ENCODE results near the gene XRRA1. TPM values are rescaled to one million over a fixed set of nuclear protein-coding genes. Genes with fewer than 3 reads are reported as not detected.
"Not testable (repeated sequence)": the region's sequence is repeated elsewhere in the genome, so short reads cannot be mapped to it uniquely, and the experiment has no call there.

Gene XRRA1
- total and polyA plus RNA-seq, 2 of the 13 experiments (the other 11 are each of a cell fraction or from before 2014, with no cell fraction given) = 7.6 to 10.5 TPM

DNA sequence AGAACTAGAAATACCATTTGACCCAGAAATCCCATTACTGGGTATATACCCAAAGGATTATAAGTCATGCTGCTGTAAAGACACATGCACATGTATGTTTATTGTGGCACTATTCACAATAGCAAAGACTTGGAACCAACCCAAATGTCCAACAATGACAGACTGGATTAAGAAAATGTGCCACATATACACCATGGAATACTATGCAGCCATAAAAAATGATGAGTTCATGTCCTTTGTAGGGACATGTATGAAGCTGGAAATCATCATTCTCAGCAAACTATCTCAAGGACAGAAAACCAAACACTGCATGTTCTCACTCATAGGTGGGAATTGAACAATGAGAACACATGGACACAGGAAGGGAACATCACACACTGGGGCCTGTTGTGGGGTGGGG is 55.9 kb downstream of the XRRA1 start:
- H3K79me2 ChIP-seq (ENCODE audit: insufficient read depth, low read length); H3K4me2 ChIP-seq (ENCODE audit: low read depth, low read length); H3K27ac ChIP-seq (ENCODE audit: extremely low read length, insufficient read depth, low read length); H4K20me1 ChIP-seq (ENCODE audit: insufficient read depth, low read length); H3K27me3 ChIP-seq (ENCODE audit: control insufficient read depth in 1 of 2, insufficient read depth in 2 of 2, low read length in 2 of 2); H3K36me3 ChIP-seq (replicated peaks in 1 of 2; ENCODE audit: control insufficient read depth in 1 of 2, insufficient read depth in 2 of 2, low read length in 2 of 2); intact Hi-C loops (cut with micrococcal nuclease; ENCODE audit: unreplicated experiment); ATAC-seq; H3K9me3 ChIP-seq (ENCODE audit: low read length); BruUV-seq (replicated peaks); H2AFZ ChIP-seq (ENCODE audit: low read length); H3K4me3 ChIP-seq (replicated peaks in 1 of 3; ENCODE audit: insufficient read depth in 1 of 3, low read depth in 2 of 3, low read length in 3 of 3); DNase-seq (ENCODE audit: low spot score); FAIRE-seq; H3K9ac ChIP-seq (ENCODE audit: insufficient read depth, low read depth, low read length); CTCF ChIA-PET (ENCODE audit: low intra/inter-chr PET ratio, low total read pairs); POLR2A ChIA-PET; in situ Hi-C loops (cut with HindIII; ENCODE audit: extremely low pct_ligation_motif_present, low pct_unique_long_range_greater_than_20kb): not testable (repeated sequence)
- H3K4me1 ChIP-seq (ENCODE audit: insufficient read depth, low read length) = peaks cover 19% of the 10 kb centered on the region

DNA sequence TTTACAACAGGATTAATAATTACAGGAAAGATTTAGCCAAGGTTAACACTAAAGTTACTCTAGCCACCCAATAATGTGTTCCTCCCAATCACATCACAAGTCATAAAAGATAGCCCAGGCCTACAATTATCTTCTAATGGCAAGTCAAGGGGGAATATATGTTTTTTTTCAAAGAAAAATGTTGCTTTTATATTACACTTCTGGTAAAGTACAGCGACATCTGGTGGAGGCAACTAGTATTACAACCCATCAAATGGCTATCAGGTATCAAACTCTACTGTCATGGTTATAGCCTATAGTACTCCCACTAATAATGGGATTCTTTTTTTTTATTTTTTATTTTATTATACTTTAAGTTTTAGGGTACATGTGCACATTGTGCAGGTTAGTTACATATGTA is 71.8 kb downstream of the XRRA1 start:
- Histone ChIP-seq H4K20me1 (ENCODE audit: insufficient read depth, low read length) (no peaks in the 10 kb centered on the region), H3K36me3 (replicated peaks in 1 of 2; ENCODE audit: control insufficient read depth in 1 of 2, insufficient read depth in 2 of 2, low read length in 2 of 2) (peaks cover 2 to 3% of the 10 kb centered on the region in 2 experiments; a peak in 3 of 5 replicates), H3K79me2 (ENCODE audit: insufficient read depth, low read length) (no peaks in the 10 kb centered on the region), H3K4me1 (ENCODE audit: insufficient read depth, low read length) (no peaks in the 10 kb centered on the region), H2AFZ (ENCODE audit: low read length) (no peak overlapping the region), H3K4me2 (ENCODE audit: low read depth, low read length) (no peak overlapping the region), H3K4me3 (replicated peaks in 1 of 3; ENCODE audit: insufficient read depth in 1 of 3, low read depth in 2 of 3, low read length in 3 of 3) (no peak overlapping the region), H3K9me3 (ENCODE audit: low read length) (peaks cover 8% of the 10 kb centered on the region), H3K27ac (ENCODE audit: extremely low read length, insufficient read depth, low read length) (no peak overlapping the region), H3K9ac (ENCODE audit: insufficient read depth, low read depth, low read length) (no peak overlapping the region), H3K27me3 (ENCODE audit: control insufficient read depth in 1 of 2, insufficient read depth in 2 of 2, low read length in 2 of 2) (no peaks in the 10 kb centered on the region)
- 89% methylated on average over 1 of the region's 1 CpG for WGBS (ENCODE audit: low lambda C conversion rate)
- TF ChIP-seq ZNF256 (CRISPR knock-in tag; conservative IDR thresholded peaks at IDR 0.05) (no peak), PLRG1 (conservative IDR thresholded peaks at IDR 0.05) (no peak), CHD4 (IDR thresholded peaks at IDR 0.05; ENCODE audit: borderline replicate concordance, low read length) (peak; percentile 57; the same call in 1 of the 2 replicates), HNF1A (IDR thresholded peaks at IDR 0.05; ENCODE audit: low read depth) (no peak), HNF1A (CRISPR knock-in tag; IDR thresholded peaks at IDR 0.05; ENCODE audit: borderline replicate concordance) (no peak), ZNF543 (CRISPR knock-in tag; IDR thresholded peaks at IDR 0.05) (no peak)
- TF ChIP-seq, protein P1, sequence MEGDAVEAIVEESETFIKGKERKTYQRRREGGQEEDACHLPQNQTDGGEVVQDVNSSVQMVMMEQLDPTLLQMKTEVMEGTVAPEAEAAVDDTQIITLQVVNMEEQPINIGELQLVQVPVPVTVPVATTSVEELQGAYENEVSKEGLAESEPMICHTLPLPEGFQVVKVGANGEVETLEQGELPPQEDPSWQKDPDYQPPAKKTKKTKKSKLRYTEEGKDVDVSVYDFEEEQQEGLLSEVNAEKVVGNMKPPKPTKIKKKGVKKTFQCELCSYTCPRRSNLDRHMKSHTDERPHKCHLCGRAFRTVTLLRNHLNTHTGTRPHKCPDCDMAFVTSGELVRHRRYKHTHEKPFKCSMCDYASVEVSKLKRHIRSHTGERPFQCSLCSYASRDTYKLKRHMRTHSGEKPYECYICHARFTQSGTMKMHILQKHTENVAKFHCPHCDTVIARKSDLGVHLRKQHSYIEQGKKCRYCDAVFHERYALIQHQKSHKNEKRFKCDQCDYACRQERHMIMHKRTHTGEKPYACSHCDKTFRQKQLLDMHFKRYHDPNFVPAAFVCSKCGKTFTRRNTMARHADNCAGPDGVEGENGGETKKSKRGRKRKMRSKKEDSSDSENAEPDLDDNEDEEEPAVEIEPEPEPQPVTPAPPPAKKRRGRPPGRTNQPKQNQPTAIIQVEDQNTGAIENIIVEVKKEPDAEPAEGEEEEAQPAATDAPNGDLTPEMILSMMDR (CRISPR knock-in tag; IDR thresholded peaks at IDR 0.05) = peak; percentile 30
- FAIRE-seq (no peak), ATAC-seq (no peak), DNase-seq (ENCODE audit: low spot score) (no peak)
- in situ Hi-C loops (cut with HindIII; ENCODE audit: extremely low pct_ligation_motif_present, low pct_unique_long_range_greater_than_20kb) = loop anchor here (10.0 kb wide), 1 partner anchor 262 kb away; no protein-coding TSS in a partner anchor
- BruUV-seq (replicated peaks) = no TSS peak
- ChIA-PET CTCF (ENCODE audit: low intra/inter-chr PET ratio, low total read pairs) (no interaction called here), POLR2A (no interaction called here)
- intact Hi-C loops (cut with micrococcal nuclease; ENCODE audit: unreplicated experiment) = loop anchor here (10.0 kb wide), 1 partner anchor 132 kb away; the partner anchor contains the start of gene RNF169
